ENCODE results near the gene YWHAB.

GRCh38 chr20:44839481-44839880 lies 46.0 kb upstream of the YWHAB start:
- TF ChIP-seq EZH2 (IDR thresholded peaks at IDR 0.05; ENCODE audit: borderline replicate concordance, insufficient read depth, low read depth, low read length, poor library complexity, severe bottlenecking) (no peak), CTCF (IDR thresholded peaks at IDR 0.05) (no peak)

Measured in B cell (primary cell).